Keratinocyte (primary cell): Measurements from ENCODE around the gene ATP6V0B. TPM values are rescaled to one million over a fixed set of nuclear protein-coding genes. Genes with fewer than 3 reads are reported as not detected.

Experiments used
- DNase-seq: peaks from one replicate; pipeline ENCODE4 v3.0.0-alpha.2; 2011; ENCODE audit warnings: low read depth, missing footprints, low spot score
- FAIRE-seq: peaks from 2 replicates; lab custom pipeline; 2011; peaks lifted over from hg19 to GRCh38; lab: Jason Lieb, UNC
- H2AFZ ChIP-seq: 2 replicates; pipeline ENCODE4 v1.6.0; 2012; ENCODE audit warnings: low read length, control low read depth, inconsistent platforms; ENCODE audit not compliant: control insufficient read depth
- H3K27ac ChIP-seq: 2 replicates; pipeline ENCODE4 v1.5.1; 2011; ENCODE audit warnings: low read length; ENCODE audit not compliant: control insufficient read depth, insufficient read depth
- H3K27me3 ChIP-seq: 3 replicates; pipeline ENCODE4 v1.6.0; 2011; ENCODE audit warnings: low read length; ENCODE audit not compliant: control insufficient read depth, insufficient read depth; ENCODE audit errors: extremely low read depth
- H3K36me3 ChIP-seq, 2 experiments: 2 replicates in 1 of 2; 3 replicates in 1 of 2; pipeline ENCODE4 v1.5.1; 2011; ENCODE audit warnings: low read length in 2 of 2, mild to moderate bottlenecking in 1 of 2; ENCODE audit not compliant: control insufficient read depth in 2 of 2, insufficient read depth in 2 of 2; ENCODE audit errors: extremely low read depth in 1 of 2
- H3K4me1 ChIP-seq: 3 replicates; pipeline ENCODE4 v1.5.1; 2011; ENCODE audit warnings: low read length; ENCODE audit not compliant: control insufficient read depth, insufficient read depth; ENCODE audit errors: extremely low read depth
- H3K4me2 ChIP-seq: 3 replicates; pipeline ENCODE4 v1.6.0; 2011; ENCODE audit warnings: low read depth, low read length; ENCODE audit not compliant: control insufficient read depth, insufficient read depth; ENCODE audit errors: extremely low read depth
- H3K4me3 ChIP-seq, 3 experiments: fragments of 200-600 bp in 1 of 3; sonication (generic) in 1 of 3; 2 replicates in 2 of 3; 3 replicates in 1 of 3; pipeline ENCODE4 v1.5.1; 2011 to 2016; ENCODE audit warnings: low read length in 3 of 3, mild to moderate bottlenecking in 3 of 3, control low read depth in 2 of 3, inconsistent platforms in 1 of 3, low read depth in 1 of 3, mixed read lengths in 1 of 3, mixed run types in 1 of 3, moderate library complexity in 1 of 3; ENCODE audit not compliant: control insufficient read depth in 2 of 3, insufficient read depth in 2 of 3; ENCODE audit errors: extremely low read depth in 1 of 3
- H3K79me2 ChIP-seq: 2 replicates; pipeline ENCODE4 v1.6.0; 2012; ENCODE audit warnings: low read length; ENCODE audit not compliant: control insufficient read depth, insufficient read depth
- H3K9ac ChIP-seq: 3 replicates; pipeline ENCODE4 v1.6.0; 2011; ENCODE audit warnings: low read length; ENCODE audit not compliant: control insufficient read depth, insufficient read depth; ENCODE audit errors: extremely low read depth
- H3K9me1 ChIP-seq: 3 replicates; pipeline ENCODE4 v1.6.0; 2011; ENCODE audit warnings: low read length; ENCODE audit not compliant: control insufficient read depth, insufficient read depth; ENCODE audit errors: extremely low read depth
- H3K9me3 ChIP-seq: 2 replicates; pipeline ENCODE4 v1.5.1; 2012; ENCODE audit warnings: low read depth, low read length; ENCODE audit not compliant: control insufficient read depth
- H4K20me1 ChIP-seq: 3 replicates; pipeline ENCODE4 v1.6.0; 2011; ENCODE audit warnings: low read length; ENCODE audit not compliant: control insufficient read depth, insufficient read depth; ENCODE audit errors: extremely low read depth
- CTCF ChIP-seq, 3 experiments: IDR thresholded peaks in 1 of 3; conservative IDR thresholded peaks in 1 of 3; optimal IDR thresholded peaks in 1 of 3; 2 replicates in 2 of 3; 3 replicates in 1 of 3; pipeline versions ENCODE3 to v1.5.1; 2011; ENCODE audit warnings: low read length in 3 of 3, mild to moderate bottlenecking in 3 of 3, moderate library complexity in 2 of 3, control low read depth in 1 of 3, inconsistent platforms in 1 of 3; ENCODE audit not compliant: insufficient read depth in 2 of 3; ENCODE audit errors: extremely low read depth in 1 of 3
- EZH2 ChIP-seq: IDR thresholded peaks from one replicate; pipeline ENCODE4 v1.6.1; 2012; ENCODE audit warnings: inconsistent platforms, mild to moderate bottlenecking, low read length, moderate library complexity
- dilution Hi-C: fragments of 300-500 bp; cut with MboI; formaldehyde crosslinking; loops from one replicate; pipeline ENCODE4 v1.7.0; 2020; ENCODE audit warnings: low sequenced_read_pairs; ENCODE audit not compliant: extremely low pct_ligation_motif_present
- polyA plus RNA-seq, 5 experiments: library from polyadenylated mRNA; depleted of rRNA in 3 of 5; stranded (reverse) in 3 of 5; stranded (forward) in 1 of 5; unstranded in 1 of 5; fragments of >200 nt; gene quantifications; 1 replicate in 1 of 5; 2 replicates in 3 of 5; 3 replicates in 1 of 5; pipeline versions ENCODE4 v1.2.1 to v1.2.3, GENCODE V29; 2011 to 2012; ENCODE audit warnings: missing spikeins in 2 of 5, low read depth in 1 of 5, low replicate concordance in 1 of 5

ATP6V0B gene
- polyA plus RNA-seq, 1 donor (not counting 4 experiments of a cell fraction or from before 2014, with no cell fraction given), result 195 TPM

- no peaks in the 10 kb centered on the region for H3K27me3 ChIP-seq
- H2AFZ ChIP-seq, result no peak overlapping the region
- H3K79me2 ChIP-seq, result no peaks in the 10 kb centered on the region
- H3K9me1 ChIP-seq, result no peaks in the 10 kb centered on the region
- H4K20me1 ChIP-seq, result peaks cover 3% of the 10 kb centered on the region
- H3K4me1 ChIP-seq, result no peaks in the 10 kb centered on the region
- no peak overlapping the region for H3K4me2 ChIP-seq
- H3K36me3 ChIP-seq, result peaks cover 2 to 9% of the 10 kb centered on the region in 2 experiments
- no peak for DNase-seq
- TF ChIP-seq CTCF (optimal IDR thresholded peaks at IDR 0.05 in 1 of 3, IDR thresholded peaks at IDR 0.05 in 1 of 3, conservative IDR thresholded peaks at IDR 0.05 in 1 of 3; ENCODE audit: extremely low read depth in 1 of 3, insufficient read depth in 2 of 3, low read length in 3 of 3) (no peak), EZH2 (no peak)
- no peak overlapping the region for H3K9ac ChIP-seq
- dilution Hi-C loops, result no loop called here
- no peak overlapping the region for H3K27ac ChIP-seq
- FAIRE-seq, result no peak
- no peaks in the 10 kb centered on the region for H3K9me3 ChIP-seq
- H3K4me3 ChIP-seq, result no peak overlapping the region
Observed at GRCh38 chr1:44016041-44016889, 41.5 kb downstream of the ATP6V0B start.

- H3K9me1 ChIP-seq, result no peaks in the 10 kb centered on the region
- no peak overlapping the region for H3K9ac ChIP-seq
- DNase-seq (no peak), FAIRE-seq (no peak)
- H3K4me1 ChIP-seq, result no peaks in the 10 kb centered on the region
- no peaks in the 10 kb centered on the region for H3K9me3 ChIP-seq
- dilution Hi-C loops, result no loop called here
- no peak overlapping the region for H3K4me3 ChIP-seq
- H2AFZ ChIP-seq, result no peak overlapping the region
- peaks cover 2 to 9% of the 10 kb centered on the region in 2 experiments for H3K36me3 ChIP-seq
- H3K79me2 ChIP-seq, result no peaks in the 10 kb centered on the region
- H3K4me2 ChIP-seq, result no peak overlapping the region
- no peak overlapping the region for H3K27ac ChIP-seq
- peaks cover 3% of the 10 kb centered on the region for H4K20me1 ChIP-seq
- no peaks in the 10 kb centered on the region for H3K27me3 ChIP-seq
- no peak for TF ChIP-seq CTCF (optimal IDR thresholded peaks at IDR 0.05 in 1 of 3, IDR thresholded peaks at IDR 0.05 in 1 of 3, conservative IDR thresholded peaks at IDR 0.05 in 1 of 3; ENCODE audit: extremely low read depth in 1 of 3, insufficient read depth in 2 of 3, low read length in 3 of 3)
- TF ChIP-seq EZH2, result no peak
Observed at GRCh38 chr1:44016890-44017400, 42.2 kb downstream of the ATP6V0B start.
